HG02870 (cell line): ENCODE results near the gene KCTD2.
"Not testable (repeated sequence)": the region's sequence is repeated elsewhere in the genome, so short reads cannot be mapped to it uniquely, and the experiment has no call there.

ENCODE experiments used
- ATAC-seq: cut with Tn5 transposase; IDR thresholded peaks from one replicate; pipeline ENCODE4 v1.9.1; 2021; ENCODE audit warnings: mild to moderate bottlenecking, moderate library complexity; ENCODE audit not compliant: unreplicated experiment

The KCTD2 gene

GRCh38 chr17:75019710-75020109 lies 27.3 kb upstream of the KCTD2 start:
- ATAC-seq, result no peak

- no peak for ATAC-seq
Observed at GRCh38 chr17:75020331-75021110, 26.5 kb upstream of the KCTD2 start.

GRCh38 chr17:75024686-75025397 lies 22.2 kb upstream of the KCTD2 start:
- no peak for ATAC-seq

GRCh38 chr17:75025398-75025734 lies 21.7 kb upstream of the KCTD2 start:
- not testable (repeated sequence) for ATAC-seq

- ATAC-seq, result not testable (repeated sequence)
Observed at GRCh38 chr17:75026650-75027049, 20.4 kb upstream of the KCTD2 start.

GRCh38 chr17:75030161-75030560 lies 16.9 kb upstream of the KCTD2 start:
- no peak for ATAC-seq

GRCh38 chr17:75031972-75032719 lies 14.9 kb upstream of the KCTD2 start:
- no peak for ATAC-seq

- ATAC-seq, result no peak
Observed at GRCh38 chr17:75032720-75033280, 14.2 kb upstream of the KCTD2 start.

GRCh38 chr17:75033346-75034235 lies 13.4 kb upstream of the KCTD2 start:
- peak; percentile 42 for ATAC-seq

- peak; percentile 44 for ATAC-seq
Observed at GRCh38 chr17:75034236-75034908, 12.7 kb upstream of the KCTD2 start.

- ATAC-seq, result no peak
Observed at GRCh38 chr17:75036643-75037268, 10.3 kb upstream of the KCTD2 start.

- no peak for ATAC-seq
Observed at GRCh38 chr17:75039238-75039637, 7.8 kb upstream of the KCTD2 start.

- ATAC-seq, result no peak
Observed at GRCh38 chr17:75041656-75042280, 5.3 kb upstream of the KCTD2 start.

GRCh38 chr17:75043789-75044188 lies 3.2 kb upstream of the KCTD2 start:
- not testable (repeated sequence) for ATAC-seq

- no peak for ATAC-seq
Observed at GRCh38 chr17:75044716-75045115, 2.3 kb upstream of the KCTD2 start.

- not testable (repeated sequence) for ATAC-seq
Observed at GRCh38 chr17:75045946-75046406, 1.0 kb upstream of the KCTD2 start.

- ATAC-seq, result no peak
Observed at GRCh38 chr17:75047398-75048098, 523 bp downstream of the KCTD2 start.

- no peak for ATAC-seq
Observed at GRCh38 chr17:75048249-75048878, 1.3 kb downstream of the KCTD2 start.
